GM12892 (cell line): Measurements from ENCODE around the gene SEPTIN2.
"Not testable (repeated sequence)": the region's sequence is repeated elsewhere in the genome, so short reads cannot be mapped to it uniquely, and the experiment has no call there.

Experiments used
- DNase-seq: peaks from one replicate; pipeline ENCODE4 v3.0.0; 2011; ENCODE audit not compliant: insufficient read length
- FAIRE-seq: peaks from 2 replicates; lab custom pipeline; 2011; peaks lifted over from hg19 to GRCh38; lab: Jason Lieb, UNC
- POLR2A ChIP-seq: IDR thresholded peaks from 2 replicates; pipeline ENCODE4 v1.6.1; 2011; ENCODE audit warnings: low read depth, low read length, control low read depth
- POLR2AphosphoS5 ChIP-seq: IDR thresholded peaks from 2 replicates; pipeline ENCODE4 v1.6.1; 2011; ENCODE audit warnings: low read depth, low read length, control low read depth
- TAF1 ChIP-seq: IDR thresholded peaks from 2 replicates; pipeline ENCODE4 v1.6.1; 2011; ENCODE audit warnings: low read depth, mild to moderate bottlenecking, control low read depth, low read length, borderline replicate concordance

SEPTIN2 gene

GRCh38 chr2:241274127-241274526 lies 41.6 kb upstream of the SEPTIN2 start:
- no peak for FAIRE-seq
- no peak for DNase-seq
- no peak for TF ChIP-seq TAF1
- no peak for TF ChIP-seq POLR2A
- TF ChIP-seq POLR2AphosphoS5: no peak

DNA sequence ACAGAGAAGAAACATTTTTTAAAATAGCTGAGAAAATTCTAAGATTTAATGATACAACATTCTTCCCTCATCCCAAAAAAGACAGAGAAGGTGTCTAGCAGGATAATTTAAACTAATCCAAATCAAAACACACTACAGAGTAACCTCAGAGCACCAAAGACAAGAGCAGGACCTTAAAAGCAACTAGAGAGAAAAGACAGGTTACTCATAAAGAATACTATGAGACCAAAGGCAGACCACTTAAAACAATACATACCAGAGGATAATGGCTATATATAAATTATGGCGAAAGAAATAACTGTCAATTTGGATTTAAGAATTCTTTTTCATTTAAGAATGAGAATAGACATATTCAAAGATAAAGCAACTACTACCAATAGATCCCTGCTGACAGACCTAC lies 40.2 kb upstream of the SEPTIN2 start:
- DNase-seq (no peak), FAIRE-seq (no peak)
- no peak for TF ChIP-seq POLR2AphosphoS5
- TF ChIP-seq TAF1: no peak
- TF ChIP-seq POLR2A: no peak

- no peak for DNase-seq
- TF ChIP-seq TAF1 (no peak), POLR2AphosphoS5 (no peak), POLR2A (no peak)
- no peak for FAIRE-seq
Observed at GRCh38 chr2:241275910-241276309, 39.8 kb upstream of the SEPTIN2 start.

- FAIRE-seq, DNase-seq: not testable (repeated sequence)
Observed at GRCh38 chr2:241278306-241278705, 37.4 kb upstream of the SEPTIN2 start.

DNA sequence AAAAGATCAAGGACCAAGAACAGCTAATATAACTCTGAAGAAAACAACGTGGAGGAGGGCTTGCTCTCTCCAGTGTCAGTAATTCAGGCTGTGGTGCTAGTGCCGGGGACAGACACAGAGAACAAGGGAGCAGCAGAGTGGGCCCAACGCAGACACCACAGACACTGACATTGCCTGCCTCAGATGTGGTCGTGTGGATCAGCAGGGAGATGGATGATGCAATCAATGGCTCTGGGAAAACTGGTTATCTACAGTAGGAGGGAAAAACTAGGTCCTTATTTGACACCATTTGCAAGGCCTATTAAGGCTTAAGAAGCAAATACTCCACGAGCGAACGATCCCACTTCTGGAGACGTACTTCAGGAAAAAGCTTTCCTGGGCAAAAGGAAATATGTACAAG lies 36.3 kb upstream of the SEPTIN2 start:
- no peak for DNase-seq
- no peak for FAIRE-seq
- no peak for TF ChIP-seq POLR2A
- no peak for TF ChIP-seq POLR2AphosphoS5
- TF ChIP-seq TAF1: no peak

DNA sequence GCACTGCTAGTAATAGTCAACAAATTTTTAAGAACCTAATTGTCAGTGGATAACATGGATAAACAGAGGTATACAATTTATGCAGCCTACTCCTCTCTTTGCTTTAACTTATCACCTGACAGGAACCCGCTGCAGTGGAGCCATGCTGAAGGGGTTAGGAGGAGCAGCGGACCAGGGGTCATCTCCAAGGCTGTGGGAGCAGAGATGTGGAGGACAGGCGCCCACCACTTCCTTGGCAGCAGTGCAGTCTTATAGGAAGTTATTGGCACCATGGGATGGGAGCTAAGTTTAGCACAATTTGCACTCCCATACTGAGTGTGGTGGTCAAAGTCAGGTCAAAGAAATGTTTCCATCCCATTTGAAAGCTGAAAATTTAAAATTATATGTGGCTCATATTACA lies 35.9 kb upstream of the SEPTIN2 start:
- TF ChIP-seq TAF1 (no peak), POLR2AphosphoS5 (no peak), POLR2A (no peak)
- FAIRE-seq (no peak), DNase-seq (no peak)

GRCh38 chr2:241280291-241280690 lies 35.4 kb upstream of the SEPTIN2 start:
- FAIRE-seq (peak; percentile 27), DNase-seq (no peak)
- no peak for TF ChIP-seq POLR2AphosphoS5
- TF ChIP-seq POLR2A: no peak
- TF ChIP-seq TAF1: no peak

DNA sequence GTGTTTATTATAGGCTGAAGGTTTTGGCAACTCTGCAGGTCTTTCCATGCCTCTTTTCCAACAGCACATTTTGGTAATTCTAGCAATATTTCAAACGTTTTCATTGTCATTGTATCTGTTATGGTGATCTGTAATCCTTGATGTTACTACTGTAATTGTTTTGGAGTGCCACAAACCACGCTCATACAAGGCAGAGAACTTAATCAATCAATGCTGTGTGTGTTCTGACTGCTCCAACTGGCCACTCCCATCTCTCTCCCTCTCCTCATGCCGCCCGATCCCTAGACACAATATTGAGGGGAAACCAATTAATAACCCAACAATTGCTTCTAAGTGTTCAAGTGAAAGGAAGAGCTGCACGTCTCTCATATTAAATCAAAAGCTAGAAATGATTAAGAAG lies 33.2 kb upstream of the SEPTIN2 start:
- DNase-seq (no peak), FAIRE-seq (no peak)
- TF ChIP-seq POLR2AphosphoS5: no peak
- no peak for TF ChIP-seq POLR2A
- TF ChIP-seq TAF1: no peak

DNA sequence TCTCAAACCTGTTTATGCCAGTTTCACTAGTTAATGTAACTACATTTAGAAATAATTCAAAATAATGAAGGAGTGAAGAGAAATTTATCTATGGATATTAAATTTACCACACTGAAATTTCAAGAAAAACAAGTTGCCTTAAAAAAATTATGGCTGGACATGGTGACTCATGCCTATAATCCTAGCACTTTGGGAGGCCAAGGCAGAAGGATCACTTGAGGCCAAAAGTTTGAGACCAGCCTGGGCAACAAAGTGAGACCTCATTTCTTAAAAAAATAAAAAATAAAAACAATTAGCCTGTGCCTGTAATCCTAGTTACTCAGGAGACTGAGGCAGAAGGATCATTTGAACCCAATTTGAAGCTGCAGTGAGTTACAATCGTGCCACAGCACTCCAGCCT lies 30.1 kb upstream of the SEPTIN2 start:
- no peak for DNase-seq
- FAIRE-seq: no peak
- TF ChIP-seq POLR2A (no peak), POLR2AphosphoS5 (no peak), TAF1 (no peak)

- FAIRE-seq (no peak), DNase-seq (no peak)
Observed at GRCh38 chr2:241286348-241287090, 29.2 kb upstream of the SEPTIN2 start.

GRCh38 chr2:241288324-241288888 lies 27.3 kb upstream of the SEPTIN2 start:
- FAIRE-seq (no peak), DNase-seq (no peak)
- no peak for TF ChIP-seq POLR2AphosphoS5
- no peak for TF ChIP-seq POLR2A
- TF ChIP-seq TAF1: no peak

More at GRCh38 chr2:241286348-241287090, 29.2 kb upstream of the SEPTIN2 start:
- TF ChIP-seq TAF1: no peak
- TF ChIP-seq POLR2A: no peak
- no peak for TF ChIP-seq POLR2AphosphoS5

DNA sequence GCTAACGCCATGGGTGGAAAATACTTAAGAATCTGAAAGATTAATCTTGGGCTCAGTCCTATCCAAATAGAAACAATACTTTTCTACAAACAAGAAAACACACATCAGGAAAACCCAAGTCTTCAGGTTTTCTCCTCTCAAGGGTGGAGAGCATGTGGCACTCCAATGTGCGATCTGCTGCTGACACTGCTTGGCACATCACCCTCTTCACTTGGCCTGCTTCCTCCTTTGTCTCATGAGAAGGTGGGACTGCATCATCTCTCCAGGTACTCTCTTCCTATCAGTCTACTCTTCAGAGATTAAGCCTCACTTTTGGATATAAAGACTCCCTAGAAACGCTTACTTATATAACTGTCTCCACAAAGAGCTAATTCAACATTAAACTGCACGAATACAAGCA lies 26.7 kb upstream of the SEPTIN2 start:
- TF ChIP-seq POLR2AphosphoS5: no peak
- TF ChIP-seq POLR2A: no peak
- TF ChIP-seq TAF1: no peak
- FAIRE-seq (no peak), DNase-seq (no peak)
